Measurements from ENCODE around the gene EML5. TPM values are rescaled to one million over a fixed set of nuclear protein-coding genes. Genes with fewer than 3 reads are reported as not detected.

EML5 gene
- total RNA-seq, 1 experiment from 2014 or later, result 1.8 TPM

DNA sequence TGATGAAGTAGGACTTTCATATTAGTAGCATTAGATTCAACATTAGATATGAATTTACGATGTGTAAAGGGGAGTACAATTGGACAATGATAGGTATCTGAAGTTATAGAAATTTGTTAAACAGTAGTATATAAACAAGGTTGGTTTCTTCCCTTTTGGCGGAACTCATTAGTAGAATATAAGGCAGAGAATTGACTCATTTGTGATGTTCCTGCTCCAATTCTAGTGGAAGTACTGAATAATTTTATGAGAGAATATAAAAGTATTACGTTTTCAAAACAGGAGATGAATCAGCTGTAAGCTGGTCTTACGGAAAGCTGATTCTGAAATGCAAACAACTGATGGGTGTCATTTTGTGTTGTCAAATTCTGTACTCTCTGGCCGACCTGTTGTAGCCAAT lies 216.5 kb downstream of the EML5 start:
- BruUV-seq (replicated peaks), result no TSS peak
- H3K4me1 ChIP-seq (ENCODE audit: control insufficient read depth in 1 of 2, insufficient read depth in 2 of 2, low read length in 2 of 2), result no peaks in the 10 kb centered on the region
- ChIA-PET CTCF (no interaction called here), POLR2A (no interaction called here), RAD21 (ENCODE audit: low non-redundant PET in 1 of 2, low total read pairs in 2 of 2, uncharacterized antibody in 2 of 2, unreplicated experiment in 2 of 2) (no interaction called here)
- H4K20me1 ChIP-seq (ENCODE audit: insufficient read depth), result no peaks in the 10 kb centered on the region
- no peak overlapping the region for H3K9ac ChIP-seq (ENCODE audit: low read length)
- intact Hi-C loops (cut with micrococcal nuclease), result no loop called here
- TF ChIP-seq, protein P1, sequence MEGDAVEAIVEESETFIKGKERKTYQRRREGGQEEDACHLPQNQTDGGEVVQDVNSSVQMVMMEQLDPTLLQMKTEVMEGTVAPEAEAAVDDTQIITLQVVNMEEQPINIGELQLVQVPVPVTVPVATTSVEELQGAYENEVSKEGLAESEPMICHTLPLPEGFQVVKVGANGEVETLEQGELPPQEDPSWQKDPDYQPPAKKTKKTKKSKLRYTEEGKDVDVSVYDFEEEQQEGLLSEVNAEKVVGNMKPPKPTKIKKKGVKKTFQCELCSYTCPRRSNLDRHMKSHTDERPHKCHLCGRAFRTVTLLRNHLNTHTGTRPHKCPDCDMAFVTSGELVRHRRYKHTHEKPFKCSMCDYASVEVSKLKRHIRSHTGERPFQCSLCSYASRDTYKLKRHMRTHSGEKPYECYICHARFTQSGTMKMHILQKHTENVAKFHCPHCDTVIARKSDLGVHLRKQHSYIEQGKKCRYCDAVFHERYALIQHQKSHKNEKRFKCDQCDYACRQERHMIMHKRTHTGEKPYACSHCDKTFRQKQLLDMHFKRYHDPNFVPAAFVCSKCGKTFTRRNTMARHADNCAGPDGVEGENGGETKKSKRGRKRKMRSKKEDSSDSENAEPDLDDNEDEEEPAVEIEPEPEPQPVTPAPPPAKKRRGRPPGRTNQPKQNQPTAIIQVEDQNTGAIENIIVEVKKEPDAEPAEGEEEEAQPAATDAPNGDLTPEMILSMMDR (IDR thresholded peaks at IDR 0.05 in 2 of 3, conservative IDR thresholded peaks at IDR 0.05 in 1 of 3; ENCODE audit: borderline replicate concordance in 1 of 3, insufficient read depth in 1 of 3, low read depth in 2 of 3, low read length in 2 of 3), result no peak
- no peak for TF ChIP-seq FOSL1 (IDR thresholded peaks at IDR 0.05; ENCODE audit: low read depth)
- H3K9me2 ChIP-seq (ENCODE audit: insufficient read depth), result no peaks in the 10 kb centered on the region
- no peak for ATAC-seq
- H3K9me3 ChIP-seq (ENCODE audit: control insufficient read depth in 1 of 2, insufficient read depth in 1 of 2, low read depth in 1 of 2, low read length in 2 of 2), result no peaks in the 10 kb centered on the region
- no peaks in the 10 kb centered on the region for H3K27me3 ChIP-seq (ENCODE audit: insufficient read depth, low read length)
- H3K36me3 ChIP-seq (ENCODE audit: control insufficient read depth in 1 of 2, insufficient read depth in 2 of 2, low read length in 2 of 2), result peaks cover 38 to 72% of the 10 kb centered on the region in 2 experiments
- no peak overlapping the region for H2AFZ ChIP-seq (ENCODE audit: low read depth, low read length, poor library complexity, severe bottlenecking)
- no peak overlapping the region for H3K27ac ChIP-seq (ENCODE audit: low read depth, low read length)
- DNase-seq (ENCODE audit: low read depth, low spot score), result no peak
- H3K79me2 ChIP-seq (ENCODE audit: insufficient read depth, low read length), result no peaks in the 10 kb centered on the region
- H3K4me2 ChIP-seq (ENCODE audit: low read length), result no peak overlapping the region
- no peak overlapping the region for H3K4me3 ChIP-seq (replicated peaks in 1 of 2; ENCODE audit: low read depth in 1 of 2, low read length in 2 of 2)

DNA sequence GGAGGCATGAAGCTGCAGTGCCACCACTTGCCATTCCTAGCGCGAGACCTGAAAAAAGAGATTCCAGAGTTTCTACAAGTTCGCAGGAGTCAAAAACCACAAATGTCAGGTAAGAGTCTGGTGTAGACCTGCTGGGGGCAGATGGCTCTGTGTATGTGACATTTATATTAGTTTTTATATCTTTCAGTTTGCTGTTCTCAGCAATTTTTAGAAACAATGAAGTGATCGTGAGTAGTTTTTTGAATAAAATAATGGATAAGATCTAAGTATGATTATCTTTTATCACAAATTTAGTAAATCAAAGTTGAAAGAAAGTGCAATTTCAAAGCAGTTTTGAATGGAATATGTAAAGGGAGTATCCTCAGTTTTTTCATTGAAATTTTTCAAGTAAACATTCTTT lies 220.6 kb downstream of the EML5 start:
- intact Hi-C loops (cut with micrococcal nuclease), result no loop called here
- no peak overlapping the region for H3K4me2 ChIP-seq (ENCODE audit: low read length)
- no peaks in the 10 kb centered on the region for H3K4me1 ChIP-seq (ENCODE audit: control insufficient read depth in 1 of 2, insufficient read depth in 2 of 2, low read length in 2 of 2)
- no peak overlapping the region for H3K27ac ChIP-seq (ENCODE audit: low read depth, low read length)
- BruUV-seq (replicated peaks), result no TSS peak
- no peaks in the 10 kb centered on the region for H3K9me3 ChIP-seq (ENCODE audit: control insufficient read depth in 1 of 2, insufficient read depth in 1 of 2, low read depth in 1 of 2, low read length in 2 of 2)
- H2AFZ ChIP-seq (ENCODE audit: low read depth, low read length, poor library complexity, severe bottlenecking), result no peak overlapping the region
- TF ChIP-seq SIN3A (IDR thresholded peaks at IDR 0.05; ENCODE audit: low read depth) (no peak), TCF7L2 (IDR thresholded peaks at IDR 0.05; ENCODE audit: borderline replicate concordance, extremely low read depth, insufficient read depth, insufficient read length) (no peak), ZFX (IDR thresholded peaks at IDR 0.05) (no peak), CEBPB (IDR thresholded peaks at IDR 0.05; ENCODE audit: low read depth) (no peak), SRF (IDR thresholded peaks at IDR 0.05; ENCODE audit: low read depth) (no peak), SP1 (IDR thresholded peaks at IDR 0.05; ENCODE audit: low read depth) (no peak), ELF1 (IDR thresholded peaks at IDR 0.05; ENCODE audit: borderline replicate concordance, low read depth) (no peak), FOSL1 (IDR thresholded peaks at IDR 0.05; ENCODE audit: low read depth) (no peak), ZNF274 (IDR thresholded peaks at IDR 0.05; ENCODE audit: low read depth, low read length) (no peak)
- TF ChIP-seq, protein P2, sequence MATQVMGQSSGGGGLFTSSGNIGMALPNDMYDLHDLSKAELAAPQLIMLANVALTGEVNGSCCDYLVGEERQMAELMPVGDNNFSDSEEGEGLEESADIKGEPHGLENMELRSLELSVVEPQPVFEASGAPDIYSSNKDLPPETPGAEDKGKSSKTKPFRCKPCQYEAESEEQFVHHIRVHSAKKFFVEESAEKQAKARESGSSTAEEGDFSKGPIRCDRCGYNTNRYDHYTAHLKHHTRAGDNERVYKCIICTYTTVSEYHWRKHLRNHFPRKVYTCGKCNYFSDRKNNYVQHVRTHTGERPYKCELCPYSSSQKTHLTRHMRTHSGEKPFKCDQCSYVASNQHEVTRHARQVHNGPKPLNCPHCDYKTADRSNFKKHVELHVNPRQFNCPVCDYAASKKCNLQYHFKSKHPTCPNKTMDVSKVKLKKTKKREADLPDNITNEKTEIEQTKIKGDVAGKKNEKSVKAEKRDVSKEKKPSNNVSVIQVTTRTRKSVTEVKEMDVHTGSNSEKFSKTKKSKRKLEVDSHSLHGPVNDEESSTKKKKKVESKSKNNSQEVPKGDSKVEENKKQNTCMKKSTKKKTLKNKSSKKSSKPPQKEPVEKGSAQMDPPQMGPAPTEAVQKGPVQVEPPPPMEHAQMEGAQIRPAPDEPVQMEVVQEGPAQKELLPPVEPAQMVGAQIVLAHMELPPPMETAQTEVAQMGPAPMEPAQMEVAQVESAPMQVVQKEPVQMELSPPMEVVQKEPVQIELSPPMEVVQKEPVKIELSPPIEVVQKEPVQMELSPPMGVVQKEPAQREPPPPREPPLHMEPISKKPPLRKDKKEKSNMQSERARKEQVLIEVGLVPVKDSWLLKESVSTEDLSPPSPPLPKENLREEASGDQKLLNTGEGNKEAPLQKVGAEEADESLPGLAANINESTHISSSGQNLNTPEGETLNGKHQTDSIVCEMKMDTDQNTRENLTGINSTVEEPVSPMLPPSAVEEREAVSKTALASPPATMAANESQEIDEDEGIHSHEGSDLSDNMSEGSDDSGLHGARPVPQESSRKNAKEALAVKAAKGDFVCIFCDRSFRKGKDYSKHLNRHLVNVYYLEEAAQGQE (IDR thresholded peaks at IDR 0.05; ENCODE audit: low read depth), result no peak
- TF ChIP-seq, protein P3, sequence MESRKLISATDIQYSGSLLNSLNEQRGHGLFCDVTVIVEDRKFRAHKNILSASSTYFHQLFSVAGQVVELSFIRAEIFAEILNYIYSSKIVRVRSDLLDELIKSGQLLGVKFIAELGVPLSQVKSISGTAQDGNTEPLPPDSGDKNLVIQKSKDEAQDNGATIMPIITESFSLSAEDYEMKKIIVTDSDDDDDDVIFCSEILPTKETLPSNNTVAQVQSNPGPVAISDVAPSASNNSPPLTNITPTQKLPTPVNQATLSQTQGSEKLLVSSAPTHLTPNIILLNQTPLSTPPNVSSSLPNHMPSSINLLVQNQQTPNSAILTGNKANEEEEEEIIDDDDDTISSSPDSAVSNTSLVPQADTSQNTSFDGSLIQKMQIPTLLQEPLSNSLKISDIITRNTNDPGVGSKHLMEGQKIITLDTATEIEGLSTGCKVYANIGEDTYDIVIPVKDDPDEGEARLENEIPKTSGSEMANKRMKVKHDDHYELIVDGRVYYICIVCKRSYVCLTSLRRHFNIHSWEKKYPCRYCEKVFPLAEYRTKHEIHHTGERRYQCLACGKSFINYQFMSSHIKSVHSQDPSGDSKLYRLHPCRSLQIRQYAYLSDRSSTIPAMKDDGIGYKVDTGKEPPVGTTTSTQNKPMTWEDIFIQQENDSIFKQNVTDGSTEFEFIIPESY (IDR thresholded peaks at IDR 0.05; ENCODE audit: extremely low read depth, insufficient replicate concordance, low read length), result no peak
- no peak overlapping the region for H3K9ac ChIP-seq (ENCODE audit: low read length)
- ChIA-PET POLR2A (no interaction called here), RAD21 (ENCODE audit: low non-redundant PET in 1 of 2, low total read pairs in 2 of 2, uncharacterized antibody in 2 of 2, unreplicated experiment in 2 of 2) (no interaction called here), CTCF (no interaction called here)
- H3K36me3 ChIP-seq (ENCODE audit: control insufficient read depth in 1 of 2, insufficient read depth in 2 of 2, low read length in 2 of 2), result peaks cover 46 to 78% of the 10 kb centered on the region in 2 experiments
- no peak for ATAC-seq
- H3K79me2 ChIP-seq (ENCODE audit: insufficient read depth, low read length), result peaks cover 31% of the 10 kb centered on the region
- no peaks in the 10 kb centered on the region for H4K20me1 ChIP-seq (ENCODE audit: insufficient read depth)
- no peaks in the 10 kb centered on the region for H3K9me2 ChIP-seq (ENCODE audit: insufficient read depth)
- H3K27me3 ChIP-seq (ENCODE audit: insufficient read depth, low read length), result no peaks in the 10 kb centered on the region
- DNase-seq (ENCODE audit: low read depth, low spot score), result no peak
- H3K4me3 ChIP-seq (replicated peaks in 1 of 2; ENCODE audit: low read depth in 1 of 2, low read length in 2 of 2), result no peak overlapping the region
